PC-9 (cell line): ENCODE data around the gene LEO1. TPM values are rescaled to one million over a fixed set of nuclear protein-coding genes. Genes with fewer than 3 reads are reported as not detected.

ENCODE experiments used
- BruUV-seq: library from RNA; stranded (reverse); fragments of 400-500 nt; replicated peaks from 2 replicates; lab custom pipeline; 2021; lab: Mats Ljungman, UMichigan
- CTCF ChIA-PET: fragments of 300-600 bp; sonication (Branson Sonifier 250); formaldehyde crosslinking; loops from one replicate; lab custom pipeline; 2022; ENCODE audit warnings: antibody characterized with exemption; lab: Charles Lee
- POLR2A ChIA-PET: fragments of 300-600 bp; sonication (Branson Sonifier 250); formaldehyde crosslinking; loops from one replicate; lab custom pipeline; 2022; ENCODE audit warnings: antibody characterized with exemption; ENCODE audit not compliant: unreplicated experiment; lab: Charles Lee
- DNase-seq, 2 experiments: peaks; one replicate each; pipeline versions ENCODE4 v3.0.0 to v3.0.0-alpha.2; 2015 to 2022; ENCODE audit warnings: mixed read lengths in 1 of 2
- H2AFZ ChIP-seq: fragments of 200-600 bp; sonication (generic); 2 replicates; pipeline ENCODE4 v1.8.1; 2017; ENCODE audit warnings: antibody characterized with exemption
- H3F3A ChIP-seq: fragments of 200-600 bp; sonication (generic); 2 replicates; pipeline ENCODE4 v1.8.1; 2017; ENCODE audit warnings: antibody characterized with exemption, mild to moderate bottlenecking, low read depth; ENCODE audit not compliant: insufficient read depth
- H3K27ac ChIP-seq: fragments of 200-600 bp; sonication (generic); 2 replicates; pipeline ENCODE4 v1.6.1; 2016; ENCODE audit warnings: mixed run types
- H3K27me3 ChIP-seq: fragments of 200-600 bp; sonication (generic); 2 replicates; pipeline ENCODE4 v1.6.1; 2016; ENCODE audit warnings: low read depth, mixed run types; ENCODE audit not compliant: insufficient read depth
- H3K36me3 ChIP-seq: fragments of 200-600 bp; sonication (generic); 2 replicates; pipeline ENCODE4 v1.6.1; 2016; ENCODE audit warnings: low read depth, mixed run types
- H3K4me1 ChIP-seq: fragments of 200-600 bp; sonication (generic); replicated peaks from 2 replicates; pipeline ENCODE4 v1.6.1; 2016; ENCODE audit warnings: mixed run types; ENCODE audit not compliant: insufficient read depth
- H3K4me2 ChIP-seq: fragments of 200-600 bp; sonication (generic); 2 replicates; pipeline ENCODE4 v1.6.1; 2017; ENCODE audit warnings: mixed run types
- H3K4me3 ChIP-seq: fragments of 200-600 bp; sonication (generic); 2 replicates; pipeline ENCODE4 v1.6.1; 2016; ENCODE audit warnings: mixed run types
- H3K79me2 ChIP-seq: fragments of 200-600 bp; sonication (generic); 2 replicates; pipeline ENCODE4 v1.6.1; 2017; ENCODE audit warnings: low read depth, mixed run types
- H3K9me2 ChIP-seq: fragments of 200-600 bp; sonication (generic); 2 replicates; pipeline ENCODE4 v1.8.1; 2017; ENCODE audit warnings: mild to moderate bottlenecking; ENCODE audit not compliant: insufficient read depth
- H3K9me3 ChIP-seq: fragments of 200-600 bp; sonication (generic); 2 replicates; pipeline ENCODE4 v1.8.1; 2016; ENCODE audit warnings: low read depth; ENCODE audit not compliant: insufficient read depth
- H4K20me1 ChIP-seq: fragments of 200-600 bp; sonication (generic); 2 replicates; pipeline ENCODE4 v1.8.1; 2017; ENCODE audit not compliant: insufficient read depth
- EZH2 ChIP-seq: fragments of 200-600 bp; sonication (generic); IDR thresholded peaks from 2 replicates; pipeline ENCODE4 v1.8.0; 2017; ENCODE audit warnings: antibody characterized with exemption, low read depth
- intact Hi-C: fragments of 100-400 bp; cut with micrococcal nuclease; formaldehyde crosslinking; loops from one replicate; pipeline ENCODE4 v1.10.0; 2022; ENCODE audit not compliant: unreplicated experiment
- total RNA-seq: library from RNA; stranded (reverse); gene quantifications from 2 replicates; pipeline ENCODE4 v1.2.3, GENCODE V29; 2021
- TF ChIP-seq, protein P1 (sequence below): fragments of 200-600 bp; sonication (generic); conservative IDR thresholded peaks from 2 replicates; pipeline ENCODE4 v1.6.1; 2017; ENCODE audit warnings: mixed run types, antibody characterized with exemption, mild to moderate bottlenecking, moderate library complexity

LEO1 gene
- total RNA-seq, 1 experiment from 2014 or later = 21.7 TPM

DNA sequence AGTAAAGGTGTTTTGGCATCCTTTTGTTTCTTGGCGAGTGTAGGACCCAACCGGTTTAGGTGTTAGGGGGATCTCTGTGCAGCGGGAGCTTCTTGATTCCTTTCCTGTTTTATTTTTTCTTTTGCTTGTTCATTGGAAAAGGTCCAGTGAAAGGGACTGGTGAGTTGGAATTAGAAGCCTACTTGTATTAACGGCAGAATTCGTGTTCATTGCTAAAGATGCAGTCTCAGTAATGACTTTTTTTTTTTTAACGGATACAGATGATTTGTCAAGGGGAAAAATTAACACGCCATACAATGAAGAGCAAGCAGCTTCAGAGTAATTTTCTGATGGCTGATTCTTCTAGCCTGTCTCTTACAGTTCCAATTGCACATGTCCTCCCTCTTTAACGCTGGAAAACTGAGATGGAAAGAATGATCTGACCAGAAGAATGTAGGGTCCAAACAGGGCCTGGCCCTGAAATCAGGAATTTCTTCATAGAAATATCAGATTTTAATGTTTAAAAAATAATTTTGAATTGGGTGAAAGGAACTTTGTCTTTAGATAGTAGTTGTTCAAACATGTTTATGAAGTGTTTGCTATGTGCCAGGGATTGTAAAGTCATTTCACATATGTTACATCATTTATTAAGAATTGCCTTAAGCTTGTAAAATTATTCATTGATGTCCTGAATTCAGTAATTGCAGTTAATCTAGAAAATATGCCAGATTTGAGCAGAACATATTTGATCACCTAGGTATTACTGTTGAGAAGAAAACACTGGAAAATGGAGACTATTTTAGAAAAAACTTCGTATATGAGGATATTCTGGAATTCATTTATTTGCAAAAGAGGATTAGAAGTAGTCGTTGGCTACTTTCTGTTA lies 48.9 kb upstream of the LEO1 start:
- intact Hi-C loops = loop anchor here (2.0 to 10.0 kb wide), 3 partner anchors 26 to 54 kb away; no protein-coding TSS in a partner anchor
- BruUV-seq = TSS peak; percentile 62
- H3K9me2 ChIP-seq = no peaks in the 10 kb centered on the region
- H3K27me3 ChIP-seq = no peaks in the 10 kb centered on the region
- peak overlapping the region; percentile 64; the same call in 1 of the 2 replicates for H2AFZ ChIP-seq
- TF ChIP-seq, protein P1, sequence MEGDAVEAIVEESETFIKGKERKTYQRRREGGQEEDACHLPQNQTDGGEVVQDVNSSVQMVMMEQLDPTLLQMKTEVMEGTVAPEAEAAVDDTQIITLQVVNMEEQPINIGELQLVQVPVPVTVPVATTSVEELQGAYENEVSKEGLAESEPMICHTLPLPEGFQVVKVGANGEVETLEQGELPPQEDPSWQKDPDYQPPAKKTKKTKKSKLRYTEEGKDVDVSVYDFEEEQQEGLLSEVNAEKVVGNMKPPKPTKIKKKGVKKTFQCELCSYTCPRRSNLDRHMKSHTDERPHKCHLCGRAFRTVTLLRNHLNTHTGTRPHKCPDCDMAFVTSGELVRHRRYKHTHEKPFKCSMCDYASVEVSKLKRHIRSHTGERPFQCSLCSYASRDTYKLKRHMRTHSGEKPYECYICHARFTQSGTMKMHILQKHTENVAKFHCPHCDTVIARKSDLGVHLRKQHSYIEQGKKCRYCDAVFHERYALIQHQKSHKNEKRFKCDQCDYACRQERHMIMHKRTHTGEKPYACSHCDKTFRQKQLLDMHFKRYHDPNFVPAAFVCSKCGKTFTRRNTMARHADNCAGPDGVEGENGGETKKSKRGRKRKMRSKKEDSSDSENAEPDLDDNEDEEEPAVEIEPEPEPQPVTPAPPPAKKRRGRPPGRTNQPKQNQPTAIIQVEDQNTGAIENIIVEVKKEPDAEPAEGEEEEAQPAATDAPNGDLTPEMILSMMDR = no peak
- no peak for TF ChIP-seq EZH2
- CTCF ChIA-PET = interaction anchor here (0.5 to 0.6 kb wide), 3 partner anchors 127 to 772 kb away, joined by 3 to 5 read pairs (median 3); no protein-coding TSS in a partner anchor
- H3K4me2 ChIP-seq = peak overlapping the region; percentile 92
- no peaks in the 10 kb centered on the region for H3K9me3 ChIP-seq
- peaks cover 16% of the 10 kb centered on the region for H3K4me1 ChIP-seq
- H3K79me2 ChIP-seq = peaks cover 58% of the 10 kb centered on the region
- H3K4me3 ChIP-seq = peak overlapping the region; percentile 99
- H3F3A ChIP-seq = peaks cover 13% of the 10 kb centered on the region; the same call in 1 of the 2 replicates
- POLR2A ChIA-PET = interaction anchor here (0.8 kb wide), 1 partner anchor 230 kb away, joined by 9 read pairs; no protein-coding TSS in a partner anchor
- peak overlapping the region; percentile 83 for H3K27ac ChIP-seq
- peak in 1 of 2 experiments; percentile 8 for DNase-seq
- H3K36me3 ChIP-seq = no peaks in the 10 kb centered on the region
- H4K20me1 ChIP-seq = peaks cover 7% of the 10 kb centered on the region; the same call in 1 of the 2 replicates

DNA sequence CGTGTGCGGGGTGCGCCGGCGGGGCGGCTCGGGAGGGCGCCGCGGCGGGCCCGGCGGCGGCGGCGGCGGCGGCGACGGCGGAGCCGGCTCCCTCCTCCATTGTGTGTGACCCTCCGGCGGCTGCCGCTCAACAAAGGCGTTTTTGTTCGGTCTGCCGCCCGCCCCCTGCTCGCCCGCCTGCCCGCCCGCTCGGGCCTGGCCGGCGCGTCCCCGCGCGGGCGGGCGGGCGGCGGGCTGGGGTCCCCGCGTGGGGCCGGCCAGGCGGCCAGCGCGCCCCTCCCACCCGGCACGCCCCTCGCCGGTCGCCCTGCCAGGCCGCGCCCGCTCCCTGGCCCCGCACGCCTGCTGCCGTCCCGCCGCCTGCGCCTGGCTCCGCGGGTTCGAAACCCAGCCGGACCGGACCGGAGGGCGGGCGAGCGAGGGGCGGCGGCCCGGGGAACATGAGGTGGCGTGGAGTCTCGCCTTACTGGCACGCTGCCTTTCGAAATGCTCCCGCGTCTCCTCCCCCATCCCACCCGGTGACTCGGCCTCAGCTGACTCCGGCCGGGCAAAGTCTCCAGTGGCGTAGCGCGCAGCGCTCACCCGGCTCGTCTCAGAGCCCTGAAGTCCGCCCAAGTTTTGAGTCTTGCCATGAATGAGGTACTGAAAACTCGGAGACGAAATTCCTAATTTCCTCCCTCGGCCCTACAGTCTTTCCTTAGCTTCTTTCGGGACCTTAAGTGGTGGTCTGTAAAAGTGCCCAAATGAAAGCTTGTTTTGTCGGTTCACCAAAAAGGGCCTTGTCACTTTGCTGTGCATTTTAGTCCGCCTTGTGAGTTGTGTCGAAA lies 48.0 kb upstream of the LEO1 start:
- Histone ChIP-seq H3K79me2 (peaks cover 50% of the 10 kb centered on the region), H3K9me3 (no peaks in the 10 kb centered on the region), H3K4me3 (peak overlapping the region; percentile 99), H3K9me2 (no peaks in the 10 kb centered on the region), H3K4me1 (peaks cover 16% of the 10 kb centered on the region), H4K20me1 (peaks cover 3% of the 10 kb centered on the region; the same call in 1 of the 2 replicates), H3K36me3 (no peaks in the 10 kb centered on the region), H3K27ac (peak overlapping the region; percentile 83), H3K27me3 (no peaks in the 10 kb centered on the region), H3F3A (peaks cover 13% of the 10 kb centered on the region; the same call in 1 of the 2 replicates), H2AFZ (peak overlapping the region; percentile 64; the same call in 1 of the 2 replicates), H3K4me2 (peak overlapping the region; percentile 92)
- no TSS peak for BruUV-seq
- TF ChIP-seq, protein P1 = no peak
- no peak for TF ChIP-seq EZH2
- CTCF ChIA-PET = interaction anchor here (0.5 to 0.6 kb wide), 2 partner anchors 126 to 715 kb away, joined by 3 read pairs; no protein-coding TSS in a partner anchor
- POLR2A ChIA-PET = no interaction called here
- peak in 1 of 2 experiments; percentile 72 for DNase-seq
- intact Hi-C loops = loop anchor here (2.0 to 10.0 kb wide), 3 partner anchors 25 to 55 kb away; no protein-coding TSS in a partner anchor
